HepG2 (cell line): ENCODE results near the gene NDEL1. TPM values are rescaled to one million over a fixed set of nuclear protein-coding genes. Genes with fewer than 3 reads are reported as not detected.

ENCODE experiments used
- ATAC-seq: fragments of 200-7000 bp; cut with Tn5 transposase; 3 replicates; pipeline ENCODE4 v1.9.1; 2020; ENCODE audit warnings: mild to moderate bottlenecking, moderate library complexity
- BruUV-seq: library from RNA; stranded (reverse); fragments of 400-500 nt; replicated peaks from 2 replicates; lab custom pipeline; 2021; lab: Mats Ljungman, UMichigan
- CTCF ChIA-PET: fragments of 300-600 bp; formaldehyde crosslinking; extraction: SDS; loops from one replicate; lab custom pipeline; 2021; ENCODE audit warnings: low total read pairs, inconsistent platforms, low intra/inter-chr PET ratio; lab: Yijun Ruan, JAX
- POLR2A ChIA-PET: fragments of 350-600 bp; sonication (Branson Sonifier 250); formaldehyde crosslinking; loops from one replicate; lab custom pipeline; 2020; ENCODE audit warnings: antibody characterized with exemption, inconsistent platforms; lab: Yijun Ruan, JAX
- DNase-seq: peaks from one replicate; pipeline ENCODE4 v3.0.0-alpha.2; 2015; ENCODE audit warnings: low spot score
- FAIRE-seq: peaks from 3 replicates; lab custom pipeline; 2011; peaks lifted over from hg19 to GRCh38; lab: Jason Lieb, UNC
- H2AFZ ChIP-seq: one replicate; pipeline ENCODE4 v1.6.1; 2011; ENCODE audit warnings: low read length, inconsistent platforms
- H3K27ac ChIP-seq: fragments of 300-600 bp; 3 replicates; pipeline ENCODE4 v1.8.0; 2011; ENCODE audit warnings: mixed run types, mild to moderate bottlenecking, mixed read lengths, low read length, inconsistent platforms; ENCODE audit not compliant: insufficient read depth; ENCODE audit errors: extremely low read length
- H3K27me3 ChIP-seq, 2 experiments: fragments of 200-600 bp in 1 of 2; 2 replicates in 1 of 2; 3 replicates in 1 of 2; pipeline versions ENCODE4 v1.6.0 to v1.8.0; 2011; ENCODE audit warnings: low read length in 2 of 2, mild to moderate bottlenecking in 2 of 2, moderate library complexity in 2 of 2, inconsistent platforms in 1 of 2; ENCODE audit not compliant: insufficient read depth in 2 of 2, control insufficient read depth in 1 of 2
- H3K36me3 ChIP-seq, 2 experiments: fragments of 200-600 bp in 1 of 2; replicated peaks in 1 of 2; 2 replicates in 1 of 2; 3 replicates in 1 of 2; pipeline versions ENCODE4 v1.5.1 to v1.8.0; 2011; ENCODE audit warnings: low read length in 2 of 2, inconsistent platforms in 1 of 2; ENCODE audit not compliant: insufficient read depth in 2 of 2, control insufficient read depth in 1 of 2
- H3K4me1 ChIP-seq: 2 replicates; pipeline ENCODE4 v1.5.1; 2012; ENCODE audit warnings: low read length, inconsistent platforms; ENCODE audit not compliant: insufficient read depth
- H3K4me2 ChIP-seq: 2 replicates; pipeline ENCODE4 v1.6.0; 2011; ENCODE audit warnings: low read depth, low read length, inconsistent platforms
- H3K4me3 ChIP-seq, 3 experiments: fragments of 200-600 bp in 1 of 3; sonication (generic), shearing (Covaris generic) in 1 of 3; replicated peaks in 1 of 3; 2 replicates each; pipeline ENCODE4 v1.5.1; 2011 to 2016; ENCODE audit warnings: low read length in 3 of 3, inconsistent platforms in 2 of 3, low read depth in 2 of 3, mild to moderate bottlenecking in 2 of 3, control low read depth in 1 of 3, mixed read lengths in 1 of 3; ENCODE audit not compliant: insufficient read depth in 1 of 3
- H3K79me2 ChIP-seq: one replicate; pipeline ENCODE4 v1.6.1; 2011; ENCODE audit warnings: low read length, inconsistent platforms; ENCODE audit not compliant: insufficient read depth
- H3K9ac ChIP-seq: 2 replicates; pipeline ENCODE4 v1.6.0; 2011; ENCODE audit warnings: mild to moderate bottlenecking, low read depth, low read length, inconsistent platforms; ENCODE audit not compliant: insufficient read depth
- H3K9me3 ChIP-seq: 2 replicates; pipeline ENCODE4 v1.5.1; 2012; ENCODE audit warnings: mild to moderate bottlenecking, low read length
- H4K20me1 ChIP-seq: 2 replicates; pipeline ENCODE4 v1.6.0; 2011; ENCODE audit warnings: inconsistent platforms, mild to moderate bottlenecking, low read length, moderate library complexity; ENCODE audit not compliant: insufficient read depth
- ATF6 ChIP-seq: sonication (generic); formaldehyde crosslinking; conservative IDR thresholded peaks from 2 replicates; pipeline ENCODE4 v1.4.0; 2020; ENCODE audit warnings: missing genetic modification reagents
- CREM ChIP-seq, 2 experiments: sonication (generic) in 1 of 2; formaldehyde crosslinking in 1 of 2; IDR thresholded peaks; 2 replicates each; pipeline versions ENCODE4 v1.4.0 to v1.6.1; 2016 to 2020; ENCODE audit warnings: antibody characterized with exemption in 1 of 2, mild to moderate bottlenecking in 1 of 2, missing genetic modification reagents in 1 of 2
- IRF9 ChIP-seq: sonication (generic); formaldehyde crosslinking; IDR thresholded peaks from 2 replicates; pipeline ENCODE4 v1.8.0; 2022; ENCODE audit warnings: missing genetic modification reagents, mild to moderate bottlenecking, borderline replicate concordance
- JARID2 ChIP-seq: sonication (generic); formaldehyde crosslinking; IDR thresholded peaks from 2 replicates; pipeline ENCODE4 v1.8.1; 2023; ENCODE audit warnings: missing genetic modification reagents, inconsistent platforms; ENCODE audit not compliant: insufficient replicate concordance
- KAT7 ChIP-seq: IDR thresholded peaks from 2 replicates; pipeline ENCODE4 v1.6.1; 2018; ENCODE audit warnings: borderline replicate concordance, missing compliant biosample characterization
- RBM22 ChIP-seq: fragments of 200-400 bp; formaldehyde crosslinking; optimal IDR thresholded peaks from 2 replicates; pipeline ENCODE3; 2017; ENCODE audit warnings: mild to moderate bottlenecking, low read length, moderate library complexity
- TEAD3 ChIP-seq: optimal IDR thresholded peaks from 2 replicates; pipeline ENCODE3; 2016; ENCODE audit warnings: borderline replicate concordance
- ZZZ3 ChIP-seq: sonication (generic); formaldehyde crosslinking; IDR thresholded peaks from 2 replicates; pipeline ENCODE4 v1.4.0; 2020; ENCODE audit warnings: missing genetic modification reagents, mild to moderate bottlenecking, borderline replicate concordance
- WGBS: methylation state at CpG from one replicate; pipeline ENCODE4 v1.1.6; 2017; ENCODE audit warnings: low lambda C conversion rate; 5-methylcytosine and 5-hydroxymethylcytosine counted together
- in situ Hi-C: cut with HindIII; loops from 2 replicates; pipeline ENCODE4 v1.10.0; 2017; ENCODE audit warnings: low pct_unique_long_range_greater_than_20kb; ENCODE audit not compliant: extremely low pct_ligation_motif_present
- intact Hi-C: fragments of 100-400 bp; cut with micrococcal nuclease; formaldehyde crosslinking; loops from one replicate; pipeline ENCODE4 v1.10.0; 2022; ENCODE audit not compliant: unreplicated experiment
- polyA plus RNA-seq, 8 experiments: library from polyadenylated mRNA; depleted of rRNA in 3 of 8; stranded (reverse) in 7 of 8; unstranded in 1 of 8; fragments of >200 nt; fragmentation: Illumina TruSeq in 4 of 8; extraction: Trizol in 4 of 8; gene quantifications; 2 replicates each; pipeline versions ENCODE4 v1.2.1 to v1.2.3, GENCODE V29; 2011 to 2016; ENCODE audit warnings: low read depth in 4 of 8, missing spikeins in 1 of 8, mixed read lengths in 1 of 8; ENCODE audit not compliant: insufficient read depth in 1 of 8
- total RNA-seq, 5 experiments: library from RNA; depleted of rRNA; stranded (reverse); fragments of >200 nt; fragmentation: Illumina TruSeq; extraction: Trizol; gene quantifications; 2 replicates each; pipeline ENCODE4 v1.2.3, GENCODE V29; 2016; ENCODE audit warnings: low read depth in 1 of 5
- TF ChIP-seq, protein P1 (sequence below): sonication (generic); formaldehyde crosslinking; IDR thresholded peaks from 2 replicates; pipeline ENCODE4 v1.4.0; 2020; ENCODE audit warnings: missing genetic modification reagents
- TF ChIP-seq, protein P2 (sequence below): sonication (generic); formaldehyde crosslinking; IDR thresholded peaks from 2 replicates; pipeline ENCODE4 v1.5.0; 2020; ENCODE audit warnings: mild to moderate bottlenecking, missing genetic modification reagents

Gene NDEL1
- total and polyA plus RNA-seq, 2 of the 13 experiments (the other 11 are each of a cell fraction or from before 2014, with no cell fraction given): 59.8 to 153 TPM

GRCh38 chr17:8472663-8473062, 37.0 kb downstream of the NDEL1 start:
- in situ Hi-C loops: no loop called here

GRCh38 chr17:8473451-8474192, 37.9 kb downstream of the NDEL1 start:
- WGBS: 97% methylated on average over 13 of the region's 13 CpGs
- Histone ChIP-seq H3K27me3 (no peaks in the 10 kb centered on the region), H3K4me2 (no peak overlapping the region), H3K4me1 (peaks cover 15% of the 10 kb centered on the region), H3K36me3 (peaks cover 26 to 90% of the 10 kb centered on the region in 2 experiments), H4K20me1 (peaks cover 9% of the 10 kb centered on the region; the same call in 1 of the 2 replicates), H3K9ac (no peak overlapping the region), H3K4me3 (no peak overlapping the region), H3K27ac (no peak overlapping the region), H3K9me3 (no peaks in the 10 kb centered on the region), H3K79me2 (no peaks in the 10 kb centered on the region), H2AFZ (no peak overlapping the region)
- intact Hi-C loops (no loop called here), in situ Hi-C loops (no loop called here)
- POLR2A ChIA-PET: no interaction called here
- no TSS peak for BruUV-seq
- FAIRE-seq: no peak
- no peak for ATAC-seq
- CTCF ChIA-PET: no interaction called here
- DNase-seq: no peak
- TF ChIP-seq ATF6: no peak
- TF ChIP-seq CREM (IDR thresholded peaks at IDR 0.05): no peak
- TF ChIP-seq CREM (CRISPR knock-in tag; IDR thresholded peaks at IDR 0.05): no peak
- no peak for TF ChIP-seq TEAD3 (CRISPR knock-in tag)
- TF ChIP-seq JARID2 (CRISPR knock-in tag): no peak
- TF ChIP-seq IRF9 (CRISPR knock-in tag): no peak
- TF ChIP-seq, protein P1, sequence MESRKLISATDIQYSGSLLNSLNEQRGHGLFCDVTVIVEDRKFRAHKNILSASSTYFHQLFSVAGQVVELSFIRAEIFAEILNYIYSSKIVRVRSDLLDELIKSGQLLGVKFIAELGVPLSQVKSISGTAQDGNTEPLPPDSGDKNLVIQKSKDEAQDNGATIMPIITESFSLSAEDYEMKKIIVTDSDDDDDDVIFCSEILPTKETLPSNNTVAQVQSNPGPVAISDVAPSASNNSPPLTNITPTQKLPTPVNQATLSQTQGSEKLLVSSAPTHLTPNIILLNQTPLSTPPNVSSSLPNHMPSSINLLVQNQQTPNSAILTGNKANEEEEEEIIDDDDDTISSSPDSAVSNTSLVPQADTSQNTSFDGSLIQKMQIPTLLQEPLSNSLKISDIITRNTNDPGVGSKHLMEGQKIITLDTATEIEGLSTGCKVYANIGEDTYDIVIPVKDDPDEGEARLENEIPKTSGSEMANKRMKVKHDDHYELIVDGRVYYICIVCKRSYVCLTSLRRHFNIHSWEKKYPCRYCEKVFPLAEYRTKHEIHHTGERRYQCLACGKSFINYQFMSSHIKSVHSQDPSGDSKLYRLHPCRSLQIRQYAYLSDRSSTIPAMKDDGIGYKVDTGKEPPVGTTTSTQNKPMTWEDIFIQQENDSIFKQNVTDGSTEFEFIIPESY (CRISPR knock-in tag): no peak
- TF ChIP-seq KAT7 (CRISPR knock-in tag): no peak
- TF ChIP-seq ZZZ3: no peak

More at GRCh38 chr17:8472663-8473062, 37.0 kb downstream of the NDEL1 start:
- H3K4me2 ChIP-seq: no peak overlapping the region
- no peaks in the 10 kb centered on the region for H3K27me3 ChIP-seq
- H2AFZ ChIP-seq: no peak overlapping the region
- peaks cover 28 to 88% of the 10 kb centered on the region in 2 experiments for H3K36me3 ChIP-seq
- peaks cover 9% of the 10 kb centered on the region; the same call in 1 of the 2 replicates for H4K20me1 ChIP-seq
- H3K79me2 ChIP-seq: peaks cover 1% of the 10 kb centered on the region
- DNase-seq (no peak), FAIRE-seq (no peak), ATAC-seq (no peak)
- POLR2A ChIA-PET: no interaction called here
- no peak overlapping the region for H3K4me3 ChIP-seq
- no peak overlapping the region for H3K27ac ChIP-seq
- peaks cover 6% of the 10 kb centered on the region for H3K4me1 ChIP-seq
- TF ChIP-seq, protein P2, sequence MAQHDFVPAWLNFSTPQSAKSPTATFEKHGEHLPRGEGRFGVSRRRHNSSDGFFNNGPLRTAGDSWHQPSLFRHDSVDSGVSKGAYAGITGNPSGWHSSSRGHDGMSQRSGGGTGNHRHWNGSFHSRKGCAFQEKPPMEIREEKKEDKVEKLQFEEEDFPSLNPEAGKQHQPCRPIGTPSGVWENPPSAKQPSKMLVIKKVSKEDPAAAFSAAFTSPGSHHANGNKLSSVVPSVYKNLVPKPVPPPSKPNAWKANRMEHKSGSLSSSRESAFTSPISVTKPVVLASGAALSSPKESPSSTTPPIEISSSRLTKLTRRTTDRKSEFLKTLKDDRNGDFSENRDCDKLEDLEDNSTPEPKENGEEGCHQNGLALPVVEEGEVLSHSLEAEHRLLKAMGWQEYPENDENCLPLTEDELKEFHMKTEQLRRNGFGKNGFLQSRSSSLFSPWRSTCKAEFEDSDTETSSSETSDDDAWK: no peak
- peak; percentile 52 for TF ChIP-seq RBM22
- no TSS peak for BruUV-seq
- CTCF ChIA-PET: no interaction called here
- intact Hi-C loops: no loop called here
- 97% methylated on average over 8 of the region's 8 CpGs for WGBS
- no peaks in the 10 kb centered on the region for H3K9me3 ChIP-seq
- H3K9ac ChIP-seq: no peak overlapping the region
